Measurements from ENCODE around the gene VPS37D.

- no peak for TF ChIP-seq CTCF (IDR thresholded peaks at IDR 0.05)
- TF ChIP-seq ZFX (IDR thresholded peaks at IDR 0.05; ENCODE audit: borderline replicate concordance) = no peak
Observed at GRCh38 chr7:73674468-73675124, 7.0 kb downstream of the VPS37D start.
